Mammary microvascular endothelial cell (primary cell): ENCODE data around the gene TMEM59. TPM values are rescaled to one million over a fixed set of nuclear protein-coding genes. Genes with fewer than 3 reads are reported as not detected.

ENCODE experiments used
- total RNA-seq: library from RNA; depleted of rRNA; stranded (reverse); fragments of >200 nt; gene quantifications from 2 replicates; pipeline ENCODE4 v1.2.3, GENCODE V29; 2015

The TMEM59 gene, protein sequence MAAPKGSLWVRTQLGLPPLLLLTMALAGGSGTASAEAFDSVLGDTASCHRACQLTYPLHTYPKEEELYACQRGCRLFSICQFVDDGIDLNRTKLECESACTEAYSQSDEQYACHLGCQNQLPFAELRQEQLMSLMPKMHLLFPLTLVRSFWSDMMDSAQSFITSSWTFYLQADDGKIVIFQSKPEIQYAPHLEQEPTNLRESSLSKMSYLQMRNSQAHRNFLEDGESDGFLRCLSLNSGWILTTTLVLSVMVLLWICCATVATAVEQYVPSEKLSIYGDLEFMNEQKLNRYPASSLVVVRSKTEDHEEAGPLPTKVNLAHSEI
- total RNA-seq: 170 and 194 TPM in 2 replicates

DNA sequence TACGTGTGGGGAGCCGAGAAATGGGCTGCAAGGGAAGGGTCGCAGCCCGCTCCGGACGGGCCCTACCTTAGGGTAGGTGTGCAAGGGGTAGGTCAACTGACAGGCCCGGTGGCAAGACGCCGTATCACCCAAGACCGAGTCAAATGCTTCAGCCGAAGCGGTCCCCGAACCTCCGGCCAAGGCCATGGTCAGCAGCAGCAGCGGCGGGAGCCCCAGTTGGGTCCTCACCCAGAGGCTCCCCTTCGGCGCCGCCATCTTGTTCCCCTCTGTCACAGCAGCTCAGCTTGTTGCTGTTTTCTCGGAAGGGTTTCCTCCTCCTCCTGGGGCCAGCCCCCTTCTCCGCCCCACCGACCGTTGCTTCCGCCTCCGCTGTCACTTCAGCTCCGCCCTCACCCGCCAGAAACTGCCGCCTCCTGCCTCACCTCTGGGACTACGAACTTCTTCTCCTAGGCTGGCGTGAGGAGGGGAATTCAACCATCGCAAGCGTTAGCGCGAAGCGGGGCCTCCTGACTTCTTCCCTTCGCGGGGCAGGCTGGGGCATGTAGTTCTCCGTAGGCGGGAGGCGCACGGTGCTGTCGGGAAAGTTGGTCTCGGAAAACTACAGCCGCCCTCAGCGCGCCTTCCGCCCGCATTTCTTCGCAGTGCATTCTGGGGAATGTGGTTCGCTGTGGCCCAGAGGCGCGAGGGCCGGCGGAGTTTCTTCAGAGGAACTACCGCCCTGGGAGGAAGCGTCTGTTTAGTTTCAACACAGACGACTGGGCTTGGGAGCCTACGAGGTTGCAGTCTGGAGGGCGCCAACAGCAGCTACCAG, at the start of gene TMEM59, which contains the start of gene TCEANC2:
TMEM59 (minus strand) TSS at position 271 of the 811 bp plus-strand sequence; CDS start at position 255, 16 bp downstream.
TCEANC2 (plus strand) TSS at position 675 of the 811 bp plus-strand sequence. CDS start 815 bp downstream, outside the sequence.

DNA sequence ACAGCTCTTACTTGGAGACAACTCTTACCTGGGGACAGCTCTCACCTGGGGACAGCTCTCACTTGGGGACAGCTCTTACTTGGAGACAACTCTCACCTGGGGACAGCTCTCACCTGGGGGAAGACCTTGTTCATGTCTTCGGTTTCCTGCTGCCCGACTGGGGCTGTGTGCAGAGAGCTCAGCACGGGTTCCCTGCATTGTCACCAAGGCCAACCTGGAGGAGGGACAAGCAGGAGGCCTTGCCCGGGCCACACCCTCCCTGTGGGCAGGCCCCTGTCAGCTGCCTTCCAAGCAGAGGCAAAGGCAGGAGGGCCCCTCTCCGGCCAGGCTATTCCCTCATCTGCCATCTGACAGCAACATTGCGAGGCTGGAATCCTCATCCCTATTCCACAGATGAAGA, 35.0 kb downstream of the TMEM59 start, which contains the start of gene LDLRAD1:
LDLRAD1 (minus strand) TSS at position 208 of the 400 bp plus-strand sequence; CDS start at position 134, 74 bp downstream.

Other genes starting within 250 kb of the TMEM59 start
- 32.1 and 37.6 TPM in 2 replicates for gene NDC1, start 214.9 kb downstream of the TMEM59 start, total RNA-seq
- 16.5 and 17.2 TPM in 2 replicates for gene YIPF1, start 163.4 kb downstream of the TMEM59 start, total RNA-seq
- gene DIO1, start 159.0 kb downstream of the TMEM59 start, total RNA-seq: not detected in 2 replicates
- gene IFT25, start 107.5 kb downstream of the TMEM59 start, total RNA-seq: 16.8 and 20.9 TPM in 2 replicates
- gene LRRC42, start 106.9 kb downstream of the TMEM59 start, total RNA-seq: 25.9 and 29.2 TPM in 2 replicates
- not detected in 2 replicates for gene LDLRAD1, start 35.0 kb downstream of the TMEM59 start, total RNA-seq
- gene TCEANC2, start 404 bp upstream of the TMEM59 start, total RNA-seq: 2.3 and 3.1 TPM in 2 replicates
- gene CDCP2, start 99.8 kb upstream of the TMEM59 start, total RNA-seq: not detected in 2 replicates
- gene CYB5RL, start 146.8 kb upstream of the TMEM59 start, total RNA-seq: 3.4 and 5.4 TPM in 2 replicates
- gene MRPL37, start 147.0 kb upstream of the TMEM59 start, total RNA-seq: 155 and 158 TPM in 2 replicates